Uterus (tissue), 2 donors: ENCODE results near the gene ANKRD61.
"Not testable (repeated sequence)": the region's sequence is repeated elsewhere in the genome, so short reads cannot be mapped to it uniquely, and the experiment has no call there.

Experiments
- CTCF ChIP-seq, 4 experiments: fragments of 200-600 bp in 2 of 4; fragments of 450-650 bp in 2 of 4; sonication (generic) in 2 of 4; IDR thresholded peaks; one replicate each; pipeline ENCODE4 v1.5.1; 2016 to 2019; ENCODE audit warnings: antibody characterized with exemption in 4 of 4, mild to moderate bottlenecking in 2 of 4, moderate library complexity in 1 of 4
- POLR2A ChIP-seq, 2 donors: fragments of 450-650 bp; IDR thresholded peaks; one replicate each; pipeline ENCODE4 v1.6.1; 2016; ENCODE audit warnings: antibody characterized with exemption in 2 of 2, mild to moderate bottlenecking in 1 of 2, moderate library complexity in 1 of 2

GRCh38 chr7:5987061-5987460, 44.1 kb upstream of the ANKRD61 start:
- TF ChIP-seq CTCF, POLR2A (IDR thresholded peaks at IDR 0.05): not testable (repeated sequence)
